DOHH2 (cell line): Measurements from ENCODE around the gene NOS1.

ENCODE experiments used
- H3F3A ChIP-seq: fragments of 200-600 bp; sonication (generic), shearing (Covaris generic); 2 replicates; pipeline ENCODE4 v1.6.0; 2016; ENCODE audit warnings: antibody characterized with exemption, mild to moderate bottlenecking; ENCODE audit not compliant: control insufficient read depth, insufficient read depth
- H3K27ac ChIP-seq: fragments of 200-600 bp; sonication (generic); 2 replicates; pipeline ENCODE4 v1.5.1; 2014; ENCODE audit warnings: low read depth, mild to moderate bottlenecking, low read length, moderate library complexity
- H3K27me3 ChIP-seq: fragments of 200-600 bp; sonication (generic); 2 replicates; pipeline ENCODE4 v1.6.1; 2014; ENCODE audit warnings: mild to moderate bottlenecking, low read length, mixed read lengths; ENCODE audit not compliant: control insufficient read depth
- H3K36me3 ChIP-seq: fragments of 200-600 bp; sonication (generic); 2 replicates; pipeline ENCODE4 v1.6.1; 2014; ENCODE audit warnings: mild to moderate bottlenecking, low read length, moderate library complexity, mixed read lengths; ENCODE audit not compliant: control insufficient read depth
- H3K4me1 ChIP-seq: fragments of 200-600 bp; sonication (generic); 2 replicates; pipeline ENCODE4 v1.6.1; 2014; ENCODE audit warnings: mild to moderate bottlenecking, low read length, mixed read lengths; ENCODE audit not compliant: control insufficient read depth
- H3K4me2 ChIP-seq: fragments of 200-600 bp; sonication (generic); 2 replicates; pipeline ENCODE4 v1.6.0; 2014; ENCODE audit warnings: mild to moderate bottlenecking, low read length, moderate library complexity
- H3K4me3 ChIP-seq: fragments of 200-600 bp; sonication (generic); 2 replicates; pipeline ENCODE4 v1.5.1; 2014; ENCODE audit warnings: mild to moderate bottlenecking, low read length, mixed read lengths
- H3K79me2 ChIP-seq: fragments of 200-600 bp; sonication (generic); 2 replicates; pipeline ENCODE4 v1.6.1; 2014; ENCODE audit warnings: mild to moderate bottlenecking, low read length, mixed read lengths; ENCODE audit not compliant: control insufficient read depth
- H3K9me2 ChIP-seq: fragments of 200-600 bp; sonication (generic); replicated peaks from 2 replicates; pipeline ENCODE4 v1.6.1; 2014; ENCODE audit warnings: mild to moderate bottlenecking, low read length, mixed read lengths; ENCODE audit not compliant: control insufficient read depth
- H3K9me3 ChIP-seq: fragments of 200-600 bp; sonication (generic); 2 replicates; pipeline ENCODE4 v1.6.1; 2014; ENCODE audit warnings: antibody characterized with exemption, low read length, mixed read lengths; ENCODE audit not compliant: control insufficient read depth, insufficient read depth
- H4K20me1 ChIP-seq: fragments of 200-600 bp; sonication (generic); 2 replicates; pipeline ENCODE4 v1.6.0; 2014; ENCODE audit warnings: low read depth, mild to moderate bottlenecking, antibody characterized with exemption, low read length, moderate library complexity; ENCODE audit not compliant: control insufficient read depth, insufficient read depth
- EZH2phosphoT487 ChIP-seq: fragments of 200-600 bp; sonication (generic); IDR thresholded peaks from 2 replicates; pipeline ENCODE4 v1.6.1; 2017; ENCODE audit warnings: borderline replicate concordance, mild to moderate bottlenecking, antibody characterized with exemption, low read length, moderate library complexity, mixed read lengths
- TF ChIP-seq, protein P1 (sequence below): fragments of 200-600 bp; sonication (generic); IDR thresholded peaks from one replicate; pipeline ENCODE4 v1.5.1; 2014; ENCODE audit warnings: antibody characterized with exemption, mild to moderate bottlenecking, low read depth, low read length; ENCODE audit not compliant: poor library complexity, severe bottlenecking

NOS1 gene

GRCh38 chr12:117213295-117213808 is 148.1 kb downstream of the NOS1 start:
- H3F3A ChIP-seq = no peaks in the 10 kb centered on the region
- H3K27me3 ChIP-seq = peaks cover 11% of the 10 kb centered on the region; the same call in 1 of the 2 replicates
- H3K27ac ChIP-seq = no peak overlapping the region
- H4K20me1 ChIP-seq = no peaks in the 10 kb centered on the region
- H3K4me3 ChIP-seq = no peak overlapping the region
- no peak overlapping the region for H3K4me2 ChIP-seq
- H3K9me2 ChIP-seq = no peaks in the 10 kb centered on the region
- TF ChIP-seq, protein P1, sequence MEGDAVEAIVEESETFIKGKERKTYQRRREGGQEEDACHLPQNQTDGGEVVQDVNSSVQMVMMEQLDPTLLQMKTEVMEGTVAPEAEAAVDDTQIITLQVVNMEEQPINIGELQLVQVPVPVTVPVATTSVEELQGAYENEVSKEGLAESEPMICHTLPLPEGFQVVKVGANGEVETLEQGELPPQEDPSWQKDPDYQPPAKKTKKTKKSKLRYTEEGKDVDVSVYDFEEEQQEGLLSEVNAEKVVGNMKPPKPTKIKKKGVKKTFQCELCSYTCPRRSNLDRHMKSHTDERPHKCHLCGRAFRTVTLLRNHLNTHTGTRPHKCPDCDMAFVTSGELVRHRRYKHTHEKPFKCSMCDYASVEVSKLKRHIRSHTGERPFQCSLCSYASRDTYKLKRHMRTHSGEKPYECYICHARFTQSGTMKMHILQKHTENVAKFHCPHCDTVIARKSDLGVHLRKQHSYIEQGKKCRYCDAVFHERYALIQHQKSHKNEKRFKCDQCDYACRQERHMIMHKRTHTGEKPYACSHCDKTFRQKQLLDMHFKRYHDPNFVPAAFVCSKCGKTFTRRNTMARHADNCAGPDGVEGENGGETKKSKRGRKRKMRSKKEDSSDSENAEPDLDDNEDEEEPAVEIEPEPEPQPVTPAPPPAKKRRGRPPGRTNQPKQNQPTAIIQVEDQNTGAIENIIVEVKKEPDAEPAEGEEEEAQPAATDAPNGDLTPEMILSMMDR = no peak
- TF ChIP-seq EZH2phosphoT487 = no peak
- H3K9me3 ChIP-seq = no peaks in the 10 kb centered on the region
- no peaks in the 10 kb centered on the region for H3K36me3 ChIP-seq
- no peaks in the 10 kb centered on the region for H3K79me2 ChIP-seq
- no peaks in the 10 kb centered on the region for H3K4me1 ChIP-seq

GRCh38 chr12:117212563-117213190 is 148.7 kb downstream of the NOS1 start:
- H3K36me3 ChIP-seq = no peaks in the 10 kb centered on the region
- H3K9me2 ChIP-seq = no peaks in the 10 kb centered on the region
- no peaks in the 10 kb centered on the region for H4K20me1 ChIP-seq
- no peak overlapping the region for H3K27ac ChIP-seq
- no peaks in the 10 kb centered on the region for H3K79me2 ChIP-seq
- H3K9me3 ChIP-seq = no peaks in the 10 kb centered on the region
- no peaks in the 10 kb centered on the region for H3F3A ChIP-seq
- no peaks in the 10 kb centered on the region for H3K4me1 ChIP-seq
- H3K4me3 ChIP-seq = no peak overlapping the region
- H3K27me3 ChIP-seq = peaks cover 11% of the 10 kb centered on the region; the same call in 1 of the 2 replicates
- no peak overlapping the region for H3K4me2 ChIP-seq
- no peak for TF ChIP-seq EZH2phosphoT487
- TF ChIP-seq, protein P1 = peak; percentile 91

DNA sequence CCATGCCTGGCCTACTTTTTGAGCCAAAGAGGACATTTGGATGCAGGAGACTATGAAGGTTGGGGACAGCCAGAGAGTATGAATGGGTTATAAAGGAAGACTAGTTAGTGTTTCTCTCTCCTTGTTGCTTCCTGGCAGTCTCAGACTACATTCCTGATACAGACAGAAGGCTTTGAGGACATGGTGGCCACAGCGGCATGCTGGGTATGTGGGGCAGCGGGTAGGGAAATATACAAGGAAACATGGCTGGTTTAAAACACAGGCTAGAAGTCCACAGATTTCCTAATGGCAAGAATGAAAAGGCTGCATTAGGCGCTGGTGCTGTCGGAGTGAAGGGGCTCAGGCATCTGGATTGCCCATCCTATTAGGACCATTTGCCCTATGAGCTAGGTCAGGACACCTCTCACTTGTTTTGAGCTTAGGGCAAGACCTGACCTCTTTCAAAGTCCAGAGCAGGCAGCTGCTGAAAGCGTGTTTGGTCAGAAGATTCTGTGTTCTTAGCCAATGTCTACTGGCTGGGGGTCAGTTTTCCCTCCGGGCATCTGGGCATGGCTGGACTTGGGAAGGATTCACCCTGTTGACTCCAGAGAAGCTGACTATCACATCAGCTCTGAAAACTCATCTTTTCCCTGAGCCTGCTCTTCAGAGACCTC is 151.0 kb downstream of the NOS1 start:
- Histone ChIP-seq H3K4me2 (no peak overlapping the region), H3K4me1 (no peaks in the 10 kb centered on the region), H3K27me3 (peaks cover 13% of the 10 kb centered on the region; the same call in 1 of the 2 replicates)

More for the DNA sequence above, 151.0 kb downstream of the NOS1 start:
- no peaks in the 10 kb centered on the region for H3K36me3 ChIP-seq
- H3K9me3 ChIP-seq = no peaks in the 10 kb centered on the region
- no peak overlapping the region for H3K27ac ChIP-seq
- no peaks in the 10 kb centered on the region for H4K20me1 ChIP-seq
- H3K9me2 ChIP-seq = no peaks in the 10 kb centered on the region
- no peak overlapping the region for H3K4me3 ChIP-seq
- H3K79me2 ChIP-seq = no peaks in the 10 kb centered on the region
- TF ChIP-seq, protein P1 = no peak
- no peak for TF ChIP-seq EZH2phosphoT487
- H3F3A ChIP-seq = no peaks in the 10 kb centered on the region
